Heart left ventricle (tissue), 16 donors: ENCODE data around the gene SYNDIG1. TPM values are rescaled to one million over a fixed set of nuclear protein-coding genes. Genes with fewer than 3 reads are reported as not detected.

Source experiments
- ATAC-seq, 4 donors: fragments of 200-7000 bp; cut with Tn5 transposase; one replicate each; pipeline ENCODE4 v1.9.1; 2020 to 2022; ENCODE audit warnings: moderate library complexity in 4 of 4, mild to moderate bottlenecking in 3 of 4, moderate number of reproducible peaks in 1 of 4
- DNase-seq, 5 donors: peaks; one replicate each; pipeline ENCODE4 v3.0.0-alpha.2; 2020
- H3K27ac ChIP-seq, 12 donors: fragments of 200-600 bp; sonication (generic) in 4 of 12; one replicate each; pipeline versions ENCODE4 v1.5.0 to v1.8.0; 2016 to 2022; ENCODE audit warnings: mild to moderate bottlenecking in 2 of 12
- H3K27me3 ChIP-seq, 9 donors: fragments of 200-600 bp; sonication (generic) in 2 of 9; one replicate each; pipeline versions ENCODE4 v1.5.1 to v1.8.0; 2016 to 2022; ENCODE audit warnings: mild to moderate bottlenecking in 3 of 9
- H3K36me3 ChIP-seq, 9 donors: fragments of 200-600 bp; sonication (generic) in 2 of 9; one replicate each; pipeline versions ENCODE4 v1.5.0 to v1.8.0; 2018 to 2022; ENCODE audit warnings: mild to moderate bottlenecking in 2 of 9
- H3K4me1 ChIP-seq, 12 donors: fragments of 200-600 bp; sonication (generic) in 4 of 12; one replicate each; pipeline versions ENCODE4 v1.5.0 to v1.8.0; 2016 to 2022; ENCODE audit warnings: mild to moderate bottlenecking in 3 of 12
- H3K4me3 ChIP-seq, 12 donors: fragments of 200-600 bp; sonication (generic) in 4 of 12; one replicate each; pipeline versions ENCODE4 v1.5.0 to v1.8.0; 2017 to 2022; ENCODE audit warnings: mild to moderate bottlenecking in 9 of 12, moderate library complexity in 4 of 12
- H3K9me3 ChIP-seq, 12 donors: fragments of 200-600 bp; sonication (generic) in 4 of 12; one replicate each; pipeline versions ENCODE4 v1.5.0 to v1.8.0; 2016 to 2022; ENCODE audit warnings: mild to moderate bottlenecking in 1 of 12
- CTCF ChIP-seq, 12 donors: fragments of 200-600 bp; sonication (generic) in 4 of 12; IDR thresholded peaks; one replicate each; pipeline versions ENCODE4 v1.5.0 to v1.8.0; 2018 to 2022; ENCODE audit warnings: antibody characterized with exemption in 12 of 12, mild to moderate bottlenecking in 5 of 12
- POLR2A ChIP-seq, 2 donors: fragments of 450-650 bp; IDR thresholded peaks; one replicate each; pipeline ENCODE4 v1.6.1; 2017; ENCODE audit warnings: antibody characterized with exemption in 2 of 2, mild to moderate bottlenecking in 2 of 2, moderate library complexity in 2 of 2
- WGBS, 4 donors: extraction: QIAGEN DNeasy Blood & Tissue Kit in 2 of 4; methylation state at CpG; one replicate each; pipeline versions ENCODE4 v1.1.5 to v1.1.7; 2013 to 2018; 5-methylcytosine and 5-hydroxymethylcytosine counted together
- intact Hi-C, 10 donors: fragments of 100-400 bp; cut with DNase I; formaldehyde crosslinking; loops; one replicate each; pipeline versions ENCODE4 v1.11.1 to v1.14.2; 2022
- polyA plus RNA-seq, 2 donors: library from polyadenylated mRNA; stranded (reverse); fragments of 200-250 nt; gene quantifications; one replicate each; pipeline ENCODE4 v1.2.3, GENCODE V29; 2013
- total RNA-seq, 9 donors: library from RNA; depleted of rRNA in 2 of 9; stranded (reverse); fragments of >200 nt in 2 of 9; fragmentation: NEBNext Ultra II Directional in 3 of 9; extraction: Animal tissue kit (Norgen Biotek cat#: 25700) in 3 of 9; gene quantifications; one replicate each; pipeline versions ENCODE4 v1.1.0 to v1.2.4, GENCODE V29; 2016 to 2023
- donor health status: ischemic (EF 13 %, LVEDD 7.1; RV severe dilation, severe dysfunction).
- donor health status: healthy with polysubstance abuse.
- donor health status: DM: no; HTN: yes; CAD: no.
- donor health status: DM: no; HTN: no; CAD: no.
- donor health status: ischemic (EF 25% LVEDD 6.9; RV normal size, moderate dysfunction).
- donor health status: ischemic (EF 25% LVEDD 5.7; RV mildly dilated, moderate dysfunction).
- donor health status: healthy.
- donor health status: DM: yes; HTN: yes; CAD: no.
- donor health status: ischemic (EF 35%, LVEDD 5.7; RV mildly dilated, moderate dysfunction).
- donor health status: nonischemic (EF 11% LVEDD 7.7; RV severe dilation, severe dysfunction).
- donor health status: DM: yes; HTN: yes; CAD: no.
- donor health status: PGD.
- donor health status: ischemic (EF 29% LVEDD 5.4; RV normal size, mild dysfunction).
- donor health status: nonischemic (EF 23%, LVEDD 6.1; RV moderate dilation, normal function).

SYNDIG1 gene
- total and polyA plus RNA-seq, 11 donors = 8.4 to 41.8 (median 23.0) TPM

GRCh38 chr20:24438331-24438730 lies 31.1 kb upstream of the SYNDIG1 start:
- intact Hi-C loops = no loop called here
- no peaks in the 10 kb centered on the region for H3K4me1 ChIP-seq
- no peaks in the 10 kb centered on the region for H3K36me3 ChIP-seq
- no peak overlapping the region for H3K27ac ChIP-seq
- H3K9me3 ChIP-seq = no peaks in the 10 kb centered on the region
- TF ChIP-seq POLR2A (IDR thresholded peaks at IDR 0.05) (no peak), CTCF (IDR thresholded peaks at IDR 0.05) (no peak)
- 37 to 66% (median 51%) methylated on average over 2 of the region's 2 CpGs for WGBS, 4 donors
- no peak for DNase-seq
- no peak for ATAC-seq
- no peaks in the 10 kb centered on the region for H3K27me3 ChIP-seq
- H3K4me3 ChIP-seq = no peak overlapping the region

GRCh38 chr20:24439737-24440387 lies 29.6 kb upstream of the SYNDIG1 start:
- no peaks in the 10 kb centered on the region for H3K4me1 ChIP-seq
- no peak for DNase-seq
- H3K9me3 ChIP-seq = no peaks in the 10 kb centered on the region
- ATAC-seq = peak in 1 of 4 donors; percentile 48
- no peak overlapping the region for H3K27ac ChIP-seq
- TF ChIP-seq POLR2A (IDR thresholded peaks at IDR 0.05) (no peak), CTCF (IDR thresholded peaks at IDR 0.05) (no peak)
- no peaks in the 10 kb centered on the region for H3K36me3 ChIP-seq
- no peak overlapping the region for H3K4me3 ChIP-seq
- WGBS, 4 donors = 70 to 92% (median 80%) methylated on average over 1 to 7 of the region's 7 CpGs
- no peaks in the 10 kb centered on the region for H3K27me3 ChIP-seq
- intact Hi-C loops = no loop called here

- H3K27me3 ChIP-seq = peaks cover 0 to 4% (median 0%) of the 10 kb centered on the region in 9 donors
- H3K36me3 ChIP-seq = no peaks in the 10 kb centered on the region
- no peaks in the 10 kb centered on the region for H3K4me1 ChIP-seq
- no peak overlapping the region for H3K4me3 ChIP-seq
- DNase-seq (no peak), ATAC-seq (no peak)
- no peaks in the 10 kb centered on the region for H3K9me3 ChIP-seq
- TF ChIP-seq CTCF (IDR thresholded peaks at IDR 0.05) = no peak
- intact Hi-C loops = no loop called here
- H3K27ac ChIP-seq = no peak overlapping the region
- WGBS, 4 donors = 88 to 95% (median 92%) methylated on average over 9 of the region's 9 CpGs
These were observed 27.8 kb upstream of the SYNDIG1 start for GRCh38 chr20:24441661-24442060.

- Histone ChIP-seq H3K36me3 (no peaks in the 10 kb centered on the region), H3K27ac (no peak overlapping the region), H3K27me3 (peaks cover 0 to 4% (median 0%) of the 10 kb centered on the region in 9 donors), H3K4me1 (no peaks in the 10 kb centered on the region), H3K4me3 (no peak overlapping the region), H3K9me3 (no peaks in the 10 kb centered on the region)
- DNase-seq (no peak), ATAC-seq (no peak)
- 74 to 91% (median 86%) methylated on average over 3 of the region's 3 CpGs for WGBS, 4 donors
- intact Hi-C loops = no loop called here
- no peak for TF ChIP-seq CTCF (IDR thresholded peaks at IDR 0.05)
- TF ChIP-seq POLR2A (IDR thresholded peaks at IDR 0.05) = no peak
These were observed 26.5 kb upstream of the SYNDIG1 start for GRCh38 chr20:24442909-24443308.
